OCI-LY3 (cell line): ENCODE data around the gene SLC17A3.

Experiments
- H2AFZ ChIP-seq: fragments of 200-600, 300-600 bp; shearing (Covaris generic); 2 replicates; pipeline ENCODE4 v1.6.0; 2014; ENCODE audit warnings: antibody characterized with exemption, low read depth, low read length
- H3K27ac ChIP-seq: fragments of 200-600, 300-600 bp; sonication (generic); 2 replicates; pipeline ENCODE4 v1.5.1; 2014; ENCODE audit warnings: mild to moderate bottlenecking, low read length, moderate library complexity, mixed read lengths
- H3K27me3 ChIP-seq: fragments of 200-600, 300-600 bp; sonication (generic); 2 replicates; pipeline ENCODE4 v1.6.1; 2014; ENCODE audit warnings: low read depth, low read length, mixed read lengths
- H3K36me3 ChIP-seq: fragments of 200-600, 300-600 bp; sonication (generic); replicated peaks from 2 replicates; pipeline ENCODE3; 2014; ENCODE audit warnings: low read depth, low read length, mixed read lengths
- H3K4me1 ChIP-seq: fragments of 300-600, 200-600 bp; sonication (generic); 2 replicates; pipeline ENCODE4 v1.6.1; 2014; ENCODE audit warnings: low read length, mixed read lengths
- H3K4me2 ChIP-seq: fragments of 200-600, 300-600 bp; sonication (generic); 2 replicates; pipeline ENCODE4 v1.6.1; 2014; ENCODE audit warnings: low read length, mixed read lengths
- H3K4me3 ChIP-seq: fragments of 300-600, 200-600 bp; sonication (generic); 2 replicates; pipeline ENCODE4 v1.5.1; 2014; ENCODE audit warnings: antibody characterized with exemption, mild to moderate bottlenecking, low read length, moderate library complexity
- H3K79me2 ChIP-seq: fragments of 300-600, 200-600 bp; shearing (Covaris generic); 2 replicates; pipeline ENCODE4 v1.6.1; 2014; ENCODE audit warnings: mild to moderate bottlenecking, low read length, mixed read lengths
- H3K9ac ChIP-seq: fragments of 300-600, 200-600 bp; shearing (Covaris generic); 2 replicates; pipeline ENCODE4 v1.6.0; 2014; ENCODE audit warnings: mild to moderate bottlenecking, low read length, moderate library complexity
- H3K9me3 ChIP-seq: fragments of 200-600, 300-600 bp; shearing (Covaris generic); 2 replicates; pipeline ENCODE4 v1.6.1; 2014; ENCODE audit warnings: low read length, mixed read lengths; ENCODE audit not compliant: insufficient read depth
- H4K20me1 ChIP-seq: fragments of 200-600, 300-600 bp; sonication (generic); 2 replicates; pipeline ENCODE4 v1.6.1; 2016; ENCODE audit warnings: low read length, mixed read lengths; ENCODE audit not compliant: insufficient read depth
- EZH2phosphoT487 ChIP-seq: fragments of 200-600 bp; shearing (Covaris generic); IDR thresholded peaks from 2 replicates; pipeline ENCODE4 v1.6.1; 2018; ENCODE audit warnings: antibody characterized with exemption, mixed run types, low read depth
- TF ChIP-seq, protein P1 (sequence below): fragments of 200-600, 300-600 bp; sonication (generic); IDR thresholded peaks from 2 replicates; pipeline ENCODE4 v1.5.1; 2014; ENCODE audit warnings: antibody characterized with exemption, low read length, low read depth

The SLC17A3 gene

DNA sequence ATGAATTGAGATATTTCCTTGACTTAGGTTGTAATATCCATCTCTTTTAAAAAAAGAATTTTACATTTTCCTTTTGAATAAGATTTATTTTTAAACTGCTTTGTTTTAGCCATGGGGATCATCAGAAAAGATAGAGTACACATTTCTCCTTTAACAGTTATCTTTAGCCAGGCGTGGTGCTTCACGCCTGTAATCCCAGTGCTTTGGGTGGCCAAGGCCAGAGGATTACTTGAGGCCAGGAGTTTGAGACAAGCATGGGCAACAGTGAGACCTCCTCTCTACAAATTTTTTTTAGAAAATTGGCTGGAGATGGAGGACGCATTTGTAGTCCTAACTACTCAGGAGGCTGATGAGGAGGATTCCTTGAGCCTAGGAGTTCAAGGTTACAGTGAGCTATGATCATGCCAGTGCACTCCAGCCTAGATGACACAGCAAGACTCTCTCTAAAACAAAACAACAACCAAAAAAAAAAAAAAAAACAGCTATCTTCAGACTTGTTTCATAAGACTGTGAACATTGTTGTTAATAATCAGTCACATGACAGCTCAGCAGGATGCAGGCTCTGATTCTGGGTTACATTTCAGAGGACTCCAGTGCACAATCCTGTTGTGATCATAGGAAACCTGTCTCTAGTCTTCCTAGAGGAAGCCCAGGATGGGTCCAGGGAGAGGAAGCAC is 2.0 kb upstream of the SLC17A3 start:
- H3K27ac ChIP-seq = no peak overlapping the region
- no peak overlapping the region for H3K9ac ChIP-seq
- no peak overlapping the region for H3K4me2 ChIP-seq
- no peaks in the 10 kb centered on the region for H3K4me1 ChIP-seq
- no peaks in the 10 kb centered on the region for H4K20me1 ChIP-seq
- no peak overlapping the region for H3K4me3 ChIP-seq
- no peak overlapping the region for H2AFZ ChIP-seq
- no peaks in the 10 kb centered on the region for H3K79me2 ChIP-seq
- H3K36me3 ChIP-seq = no peaks in the 10 kb centered on the region
- TF ChIP-seq, protein P1, sequence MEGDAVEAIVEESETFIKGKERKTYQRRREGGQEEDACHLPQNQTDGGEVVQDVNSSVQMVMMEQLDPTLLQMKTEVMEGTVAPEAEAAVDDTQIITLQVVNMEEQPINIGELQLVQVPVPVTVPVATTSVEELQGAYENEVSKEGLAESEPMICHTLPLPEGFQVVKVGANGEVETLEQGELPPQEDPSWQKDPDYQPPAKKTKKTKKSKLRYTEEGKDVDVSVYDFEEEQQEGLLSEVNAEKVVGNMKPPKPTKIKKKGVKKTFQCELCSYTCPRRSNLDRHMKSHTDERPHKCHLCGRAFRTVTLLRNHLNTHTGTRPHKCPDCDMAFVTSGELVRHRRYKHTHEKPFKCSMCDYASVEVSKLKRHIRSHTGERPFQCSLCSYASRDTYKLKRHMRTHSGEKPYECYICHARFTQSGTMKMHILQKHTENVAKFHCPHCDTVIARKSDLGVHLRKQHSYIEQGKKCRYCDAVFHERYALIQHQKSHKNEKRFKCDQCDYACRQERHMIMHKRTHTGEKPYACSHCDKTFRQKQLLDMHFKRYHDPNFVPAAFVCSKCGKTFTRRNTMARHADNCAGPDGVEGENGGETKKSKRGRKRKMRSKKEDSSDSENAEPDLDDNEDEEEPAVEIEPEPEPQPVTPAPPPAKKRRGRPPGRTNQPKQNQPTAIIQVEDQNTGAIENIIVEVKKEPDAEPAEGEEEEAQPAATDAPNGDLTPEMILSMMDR = no peak
- TF ChIP-seq EZH2phosphoT487 = no peak
- H3K9me3 ChIP-seq = no peaks in the 10 kb centered on the region
- peaks cover 2% of the 10 kb centered on the region; the same call in 1 of the 2 replicates for H3K27me3 ChIP-seq

GRCh38 chr6:25875563-25875905 is 1.5 kb upstream of the SLC17A3 start:
- Histone ChIP-seq H3K79me2 (no peaks in the 10 kb centered on the region), H4K20me1 (no peaks in the 10 kb centered on the region), H3K27me3 (peaks cover 2% of the 10 kb centered on the region; the same call in 1 of the 2 replicates), H3K4me3 (no peak overlapping the region), H3K36me3 (no peaks in the 10 kb centered on the region), H3K9me3 (no peaks in the 10 kb centered on the region), H3K4me2 (no peak overlapping the region), H2AFZ (no peak overlapping the region), H3K27ac (no peak overlapping the region), H3K4me1 (no peaks in the 10 kb centered on the region), H3K9ac (no peak overlapping the region)
- TF ChIP-seq EZH2phosphoT487 = no peak
- TF ChIP-seq, protein P1 = no peak

GRCh38 chr6:25874822-25875562 is 949 bp upstream of the SLC17A3 start:
- Histone ChIP-seq H4K20me1 (no peaks in the 10 kb centered on the region), H3K27ac (no peak overlapping the region), H3K4me1 (no peaks in the 10 kb centered on the region), H3K9ac (no peak overlapping the region), H2AFZ (no peak overlapping the region), H3K79me2 (no peaks in the 10 kb centered on the region), H3K27me3 (peaks cover 2% of the 10 kb centered on the region; the same call in 1 of the 2 replicates), H3K36me3 (no peaks in the 10 kb centered on the region), H3K9me3 (no peaks in the 10 kb centered on the region), H3K4me2 (no peak overlapping the region), H3K4me3 (no peak overlapping the region)
- TF ChIP-seq, protein P1 = no peak
- no peak for TF ChIP-seq EZH2phosphoT487

DNA sequence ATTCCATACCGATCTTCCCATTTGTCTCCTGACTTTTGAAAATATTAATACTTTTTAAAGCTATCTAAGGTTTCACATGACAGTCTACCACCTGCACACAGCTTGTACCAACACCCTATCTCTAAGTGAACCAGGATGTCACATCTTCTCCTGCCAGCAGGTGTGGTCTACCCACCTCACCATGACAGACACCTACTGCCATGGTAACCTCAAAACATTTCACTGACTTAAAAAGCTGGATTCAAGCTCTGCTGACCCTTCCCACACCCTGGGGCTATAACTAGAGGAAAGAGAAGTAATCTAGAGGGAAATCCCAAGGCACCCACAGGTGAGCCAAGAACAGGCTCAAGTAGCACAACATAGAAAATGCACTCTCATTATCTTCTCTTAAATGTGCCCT is 1.2 kb downstream of the SLC17A3 start:
- no peak for TF ChIP-seq EZH2phosphoT487
- TF ChIP-seq, protein P1 = no peak
- Histone ChIP-seq H2AFZ (no peak overlapping the region), H3K4me1 (no peaks in the 10 kb centered on the region), H3K27me3 (peaks cover 2% of the 10 kb centered on the region; the same call in 1 of the 2 replicates), H3K9ac (no peak overlapping the region), H3K9me3 (no peaks in the 10 kb centered on the region), H3K79me2 (no peaks in the 10 kb centered on the region), H4K20me1 (no peaks in the 10 kb centered on the region), H3K36me3 (no peaks in the 10 kb centered on the region), H3K4me2 (no peak overlapping the region), H3K4me3 (no peak overlapping the region), H3K27ac (no peak overlapping the region)
